ENCODE measurements around the gene SIPA1L3.

SIPA1L3 gene

GRCh38 chr19:38208571-38208970 lies 301.6 kb downstream of the SIPA1L3 start:
- TF ChIP-seq CTCF (IDR thresholded peaks at IDR 0.05; ENCODE audit: low read depth, low read length), result no peak
- no peak overlapping the region for H3K4me3 ChIP-seq (ENCODE audit: low read depth, low read length)
- H3K36me3 ChIP-seq, result peaks cover 10% of the 10 kb centered on the region
- no peak overlapping the region for H3K27ac ChIP-seq
- no peak for DNase-seq
- H3K27me3 ChIP-seq (ENCODE audit: insufficient read depth, low read depth, severe bottlenecking), result no peaks in the 10 kb centered on the region
- no peaks in the 10 kb centered on the region for H3K9me3 ChIP-seq (ENCODE audit: severe bottlenecking)

- Histone ChIP-seq H3K27me3 (ENCODE audit: insufficient read depth, low read depth, severe bottlenecking) (no peaks in the 10 kb centered on the region), H3K9me3 (ENCODE audit: severe bottlenecking) (no peaks in the 10 kb centered on the region), H3K4me3 (ENCODE audit: low read depth, low read length) (peak overlapping the region; percentile 4), H3K36me3 (peaks cover 12% of the 10 kb centered on the region), H3K27ac (peak overlapping the region; percentile 52)
- no peak for TF ChIP-seq CTCF (IDR thresholded peaks at IDR 0.05; ENCODE audit: low read depth, low read length)
- no peak for DNase-seq
Measured at GRCh38 chr19:38209152-38209551, 302.1 kb downstream of the SIPA1L3 start.

GRCh38 chr19:38209671-38210457 lies 302.9 kb downstream of the SIPA1L3 start:
- Histone ChIP-seq H3K9me3 (ENCODE audit: severe bottlenecking) (no peaks in the 10 kb centered on the region), H3K27ac (peak overlapping the region; percentile 52), H3K36me3 (peaks cover 15% of the 10 kb centered on the region), H3K27me3 (ENCODE audit: insufficient read depth, low read depth, severe bottlenecking) (no peaks in the 10 kb centered on the region), H3K4me3 (ENCODE audit: low read depth, low read length) (peak overlapping the region; percentile 4)
- TF ChIP-seq CTCF (IDR thresholded peaks at IDR 0.05; ENCODE audit: low read depth, low read length), result no peak
- DNase-seq, result peak; percentile 60

- Histone ChIP-seq H3K9me3 (ENCODE audit: severe bottlenecking) (no peaks in the 10 kb centered on the region), H3K27me3 (ENCODE audit: insufficient read depth, low read depth, severe bottlenecking) (no peaks in the 10 kb centered on the region), H3K36me3 (peaks cover 20% of the 10 kb centered on the region), H3K4me3 (ENCODE audit: low read depth, low read length) (no peak overlapping the region), H3K27ac (no peak overlapping the region; the same call in 1 of the 2 replicates)
- no peak for DNase-seq
- no peak for TF ChIP-seq CTCF (IDR thresholded peaks at IDR 0.05; ENCODE audit: low read depth, low read length)
Measured at GRCh38 chr19:38210458-38210987, 303.5 kb downstream of the SIPA1L3 start.

GRCh38 chr19:38211151-38211591 lies 304.2 kb downstream of the SIPA1L3 start:
- no peak overlapping the region for H3K4me3 ChIP-seq (ENCODE audit: low read depth, low read length)
- TF ChIP-seq CTCF (IDR thresholded peaks at IDR 0.05; ENCODE audit: low read depth, low read length), result no peak

More at GRCh38 chr19:38211151-38211591, 304.2 kb downstream of the SIPA1L3 start:
- Histone ChIP-seq H3K36me3 (peaks cover 26% of the 10 kb centered on the region), H3K27me3 (ENCODE audit: insufficient read depth, low read depth, severe bottlenecking) (no peaks in the 10 kb centered on the region), H3K27ac (no peak overlapping the region), H3K9me3 (ENCODE audit: severe bottlenecking) (no peaks in the 10 kb centered on the region)
- no peak for DNase-seq
